WTC11 (cell line): ENCODE results near the gene PTX4.

ENCODE experiments used
- CBFB ChIP-seq: sonication (generic); formaldehyde crosslinking; IDR thresholded peaks from 2 replicates; pipeline ENCODE4 v1.8.1; 2022; ENCODE audit warnings: mild to moderate bottlenecking, low read depth, missing genetic modification reagents
- CTCF ChIP-seq: fragments of 200-600 bp; IDR thresholded peaks from 2 replicates; pipeline ENCODE4 v1.8.0; 2022; ENCODE audit warnings: antibody characterized with exemption
- SP1 ChIP-seq: sonication (generic); formaldehyde crosslinking; conservative IDR thresholded peaks from 2 replicates; pipeline ENCODE4 v1.8.1; 2022; ENCODE audit warnings: missing genetic modification reagents
- TEAD1 ChIP-seq: sonication (generic); formaldehyde crosslinking; IDR thresholded peaks from 2 replicates; pipeline ENCODE4 v1.8.0; 2022; ENCODE audit warnings: mild to moderate bottlenecking, missing genetic modification reagents
- ZBTB21 ChIP-seq: sonication (generic); formaldehyde crosslinking; IDR thresholded peaks from 2 replicates; pipeline ENCODE4 v1.8.1; 2023; ENCODE audit warnings: mild to moderate bottlenecking, missing genetic modification reagents, borderline replicate concordance
- TF ChIP-seq, protein P1 (sequence below): sonication (generic); formaldehyde crosslinking; IDR thresholded peaks from 2 replicates; pipeline ENCODE4 v1.8.0; 2022; ENCODE audit warnings: mild to moderate bottlenecking, missing genetic modification reagents

GRCh38 chr16:1534021-1535020 lies 45.6 kb upstream of the PTX4 start:
- TF ChIP-seq TEAD1 (CRISPR knock-in tag) = no peak
- no peak for TF ChIP-seq CBFB (CRISPR knock-in tag)
- TF ChIP-seq SP1 (CRISPR knock-in tag) = no peak
- no peak for TF ChIP-seq CTCF
- TF ChIP-seq, protein P1, sequence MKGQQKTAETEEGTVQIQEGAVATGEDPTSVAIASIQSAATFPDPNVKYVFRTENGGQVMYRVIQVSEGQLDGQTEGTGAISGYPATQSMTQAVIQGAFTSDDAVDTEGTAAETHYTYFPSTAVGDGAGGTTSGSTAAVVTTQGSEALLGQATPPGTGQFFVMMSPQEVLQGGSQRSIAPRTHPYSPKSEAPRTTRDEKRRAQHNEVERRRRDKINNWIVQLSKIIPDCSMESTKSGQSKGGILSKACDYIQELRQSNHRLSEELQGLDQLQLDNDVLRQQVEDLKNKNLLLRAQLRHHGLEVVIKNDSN (CRISPR knock-in tag) = no peak
- no peak for TF ChIP-seq ZBTB21 (CRISPR knock-in tag)
